Measurements from ENCODE around the gene SEC24A. TPM values are rescaled to one million over a fixed set of nuclear protein-coding genes. Genes with fewer than 3 reads are reported as not detected.
"Not testable (repeated sequence)": the region's sequence is repeated elsewhere in the genome, so short reads cannot be mapped to it uniquely, and the experiment has no call there.

The SEC24A gene
- total RNA-seq, 1 donor from 2014 or later, result 34.2 TPM

GRCh38 chr5:134741052-134741451, 92.5 kb downstream of the SEC24A start:
- DNase-seq (ENCODE audit: low spot score), result no peak

GRCh38 chr5:134742134-134742533, 93.5 kb downstream of the SEC24A start:
- no peak for DNase-seq (ENCODE audit: low spot score)

GRCh38 chr5:134749415-134749814, 100.8 kb downstream of the SEC24A start:
- no peak for DNase-seq (ENCODE audit: low spot score)

- DNase-seq (ENCODE audit: low spot score), result no peak
Observed at GRCh38 chr5:134758176-134758503, 109.6 kb downstream of the SEC24A start.

- peak; percentile 95 for DNase-seq (ENCODE audit: low spot score)
Observed at GRCh38 chr5:134758504-134759341, 110.1 kb downstream of the SEC24A start, which contains the start of gene DDX46. DDX46 (plus strand) TSS chr5:134758779; CDS start chr5:134758939, 160 bp downstream.

- not testable (repeated sequence) for DNase-seq (ENCODE audit: low spot score)
Observed at GRCh38 chr5:134767528-134768291, 119.1 kb downstream of the SEC24A start.

- no peak for DNase-seq (ENCODE audit: low spot score)
Observed at GRCh38 chr5:134769206-134769605, 120.6 kb downstream of the SEC24A start.

- no peak for DNase-seq (ENCODE audit: low spot score)
Observed at GRCh38 chr5:134772461-134773125, 124.0 kb downstream of the SEC24A start.

GRCh38 chr5:134777366-134777765, 128.8 kb downstream of the SEC24A start:
- DNase-seq (ENCODE audit: low spot score), result no peak

Other genes starting within 250 kb of the SEC24A start
- gene CDKN2AIPNL, start 236.9 kb upstream of the SEC24A start, total RNA-seq (ENCODE audit: insufficient read depth, low replicate concordance), result 29.1 TPM
- gene JADE2, start 123.1 kb upstream of the SEC24A start, total RNA-seq (ENCODE audit: insufficient read depth, low replicate concordance), result 22.4 TPM
- 44.3 TPM for gene SAR1B, start 16.0 kb upstream of the SEC24A start, total RNA-seq (ENCODE audit: insufficient read depth, low replicate concordance)
- gene CAMLG, start 89.8 kb downstream of the SEC24A start, total RNA-seq (ENCODE audit: insufficient read depth, low replicate concordance), result 31.1 TPM
- 32.5 TPM for gene DDX46, start 110.0 kb downstream of the SEC24A start, total RNA-seq (ENCODE audit: insufficient read depth, low replicate concordance)
- 73.2 TPM for gene C5orf24, start 197.2 kb downstream of the SEC24A start, total RNA-seq (ENCODE audit: insufficient read depth, low replicate concordance)
- 166 TPM for gene TXNDC15, start 225.6 kb downstream of the SEC24A start, total RNA-seq (ENCODE audit: insufficient read depth, low replicate concordance)

Measured in umbilical cord (tissue), 2 donors.